NCI-H2196 (cell line): Measurements from ENCODE around the gene ZNF532.

Source experiments
- DNase-seq: peaks from one replicate; lab custom pipeline; 2025; ENCODE audit not compliant: unreplicated experiment; lab: John Stamatoyannopoulos, UW

The ZNF532 gene

DNA sequence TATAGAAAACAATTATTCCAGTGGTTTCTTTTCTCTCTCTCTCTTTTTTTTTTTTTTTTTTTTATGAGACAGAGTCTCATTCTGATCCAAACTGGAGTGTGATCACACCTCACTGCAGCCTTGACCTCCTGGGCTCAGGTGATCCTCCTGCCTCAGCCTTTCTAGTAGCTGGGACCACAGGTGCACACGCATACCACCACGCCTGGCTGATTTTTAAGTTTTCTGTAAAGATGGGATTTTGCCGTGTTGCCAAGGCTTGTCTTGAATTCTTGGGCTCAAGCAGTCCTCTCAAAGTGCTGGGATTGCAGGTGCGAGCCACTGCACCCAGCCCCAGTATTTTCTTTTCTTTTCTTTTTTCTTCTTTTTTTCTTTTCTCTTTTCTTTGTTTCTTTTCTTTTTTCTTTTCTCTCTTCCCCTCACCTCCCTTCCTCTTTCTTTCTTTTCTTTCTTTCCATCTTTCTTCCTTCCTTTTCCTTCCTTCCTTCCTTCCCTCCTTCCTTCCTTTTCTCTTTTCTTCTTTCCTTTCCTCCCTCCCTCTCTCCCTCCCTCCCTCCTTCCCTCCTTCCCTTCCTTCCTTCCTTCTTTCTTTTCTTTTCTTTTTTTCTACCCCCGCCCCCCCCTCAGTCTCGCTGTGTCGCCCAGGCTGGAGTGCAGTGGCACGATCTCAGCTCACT is 76.9 kb downstream of the ZNF532 start:
- DNase-seq, result no peak

DNA sequence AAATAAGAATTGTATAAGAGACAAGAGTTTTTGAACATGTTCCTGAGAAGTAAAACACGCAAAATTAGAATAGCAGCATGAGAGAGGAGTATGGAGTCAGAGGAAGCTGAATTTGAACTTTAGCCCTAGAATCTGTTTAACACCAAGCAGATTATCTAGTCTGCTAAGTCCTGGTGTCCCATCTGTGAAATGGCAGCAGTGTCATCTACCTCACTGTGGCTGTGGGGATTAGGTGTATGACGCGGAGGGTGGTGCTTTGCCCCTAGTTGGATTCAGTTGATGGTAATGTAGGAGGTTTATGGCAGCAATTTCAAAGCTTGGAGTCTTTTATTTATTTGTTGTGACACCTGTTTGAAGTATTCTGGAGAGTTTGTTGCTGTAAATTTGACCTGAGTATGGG is 79.2 kb downstream of the ZNF532 start:
- DNase-seq, result no peak

- DNase-seq, result no peak
Observed at GRCh38 chr18:58947136-58947732, 82.6 kb downstream of the ZNF532 start.

- no peak for DNase-seq
Observed at GRCh38 chr18:58949031-58949430, 84.4 kb downstream of the ZNF532 start.

GRCh38 chr18:58951986-58952702 is 87.5 kb downstream of the ZNF532 start:
- DNase-seq, result no peak

DNA sequence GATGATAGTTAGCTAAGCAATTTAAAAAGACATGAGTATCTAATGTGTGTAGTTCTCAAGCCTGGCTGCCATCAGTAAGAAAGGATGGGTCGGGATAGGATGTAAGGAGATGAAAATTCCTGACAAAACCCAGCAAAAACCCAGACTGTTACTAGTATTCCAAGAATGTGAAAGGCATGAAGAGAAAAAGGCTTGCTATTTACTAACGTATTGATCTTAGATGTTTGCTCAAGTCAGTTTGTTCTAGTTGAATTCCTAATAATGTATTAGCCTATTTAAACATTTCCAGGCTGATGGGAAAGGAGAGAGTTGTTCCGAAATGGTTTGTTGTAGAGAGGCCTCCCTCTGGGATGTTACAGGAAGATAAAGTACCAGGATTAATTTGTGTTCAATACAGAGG is 88.2 kb downstream of the ZNF532 start:
- no peak for DNase-seq

- DNase-seq, result peak; percentile 64
Observed at GRCh38 chr18:58953627-58954026, 89.0 kb downstream of the ZNF532 start.

DNA sequence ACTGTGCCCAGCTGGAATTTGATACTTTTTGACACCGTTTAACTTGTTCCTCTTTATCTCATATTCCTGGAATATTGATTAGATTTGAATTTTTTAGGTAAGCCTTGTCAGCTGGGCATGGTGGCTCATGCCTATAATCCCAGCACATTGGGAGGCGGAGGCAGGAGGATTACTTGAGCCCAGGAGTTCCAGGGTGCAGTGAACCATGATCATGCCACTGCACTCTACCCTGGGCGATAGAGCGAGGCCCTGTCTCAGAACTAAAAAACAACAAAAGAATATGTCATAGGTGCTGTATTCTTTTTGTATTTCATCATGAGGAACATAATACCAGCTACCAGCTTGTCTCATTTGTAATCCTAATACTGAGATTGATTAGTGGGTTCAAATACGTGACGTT is 90.3 kb downstream of the ZNF532 start:
- no peak for DNase-seq

DNA sequence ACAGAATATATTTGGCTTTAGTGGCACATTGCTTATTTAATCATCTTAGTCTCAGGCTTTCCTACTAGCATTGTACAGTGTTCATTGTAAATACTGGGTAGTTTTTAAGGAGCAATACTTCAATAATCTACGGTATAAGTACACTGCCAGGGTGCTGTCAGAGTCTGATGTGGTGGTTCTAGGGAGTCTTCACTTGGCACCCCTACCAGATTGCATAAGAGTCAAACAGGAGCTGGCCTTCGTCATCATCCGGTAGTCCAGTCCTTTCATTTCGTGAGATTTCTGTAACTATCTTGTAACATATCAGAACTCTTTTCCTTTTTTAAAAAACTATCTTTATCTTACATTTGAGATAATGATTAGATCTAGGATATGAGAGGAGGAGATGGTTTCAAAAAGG is 91.1 kb downstream of the ZNF532 start:
- no peak for DNase-seq

- no peak for DNase-seq
Observed at GRCh38 chr18:58958628-58959027, 94.0 kb downstream of the ZNF532 start.

- DNase-seq, result no peak
Observed at GRCh38 chr18:58960508-58960907, 95.8 kb downstream of the ZNF532 start.

- DNase-seq, result no peak
Observed at GRCh38 chr18:58960946-58961722, 96.5 kb downstream of the ZNF532 start.

DNA sequence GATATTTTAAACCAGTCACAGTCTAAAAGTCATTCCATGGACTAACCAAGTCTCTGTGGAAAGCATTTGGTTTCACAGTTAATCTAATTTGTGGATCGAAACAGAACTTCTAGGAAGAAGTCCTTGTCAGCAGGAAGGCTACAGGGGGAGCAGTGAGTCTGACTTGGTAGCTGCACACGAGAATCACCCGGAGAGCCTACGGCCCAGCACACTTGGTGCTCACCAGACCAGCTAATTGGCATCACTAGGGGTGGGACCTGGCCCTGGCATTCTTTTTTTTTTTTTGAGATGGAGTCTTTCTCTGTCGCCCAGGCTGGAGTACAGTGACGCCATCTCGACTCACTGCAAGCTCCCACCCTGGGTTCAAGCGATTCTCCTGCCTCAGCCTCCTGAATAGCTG is 97.7 kb downstream of the ZNF532 start:
- no peak for DNase-seq

GRCh38 chr18:58965291-58966004 is 100.8 kb downstream of the ZNF532 start:
- DNase-seq, result no peak

- no peak for DNase-seq
Observed at GRCh38 chr18:58966005-58966677, 101.5 kb downstream of the ZNF532 start.

GRCh38 chr18:58966704-58967103 is 102.0 kb downstream of the ZNF532 start:
- no peak for DNase-seq

GRCh38 chr18:58967751-58968254 is 103.1 kb downstream of the ZNF532 start:
- no peak for DNase-seq

DNA sequence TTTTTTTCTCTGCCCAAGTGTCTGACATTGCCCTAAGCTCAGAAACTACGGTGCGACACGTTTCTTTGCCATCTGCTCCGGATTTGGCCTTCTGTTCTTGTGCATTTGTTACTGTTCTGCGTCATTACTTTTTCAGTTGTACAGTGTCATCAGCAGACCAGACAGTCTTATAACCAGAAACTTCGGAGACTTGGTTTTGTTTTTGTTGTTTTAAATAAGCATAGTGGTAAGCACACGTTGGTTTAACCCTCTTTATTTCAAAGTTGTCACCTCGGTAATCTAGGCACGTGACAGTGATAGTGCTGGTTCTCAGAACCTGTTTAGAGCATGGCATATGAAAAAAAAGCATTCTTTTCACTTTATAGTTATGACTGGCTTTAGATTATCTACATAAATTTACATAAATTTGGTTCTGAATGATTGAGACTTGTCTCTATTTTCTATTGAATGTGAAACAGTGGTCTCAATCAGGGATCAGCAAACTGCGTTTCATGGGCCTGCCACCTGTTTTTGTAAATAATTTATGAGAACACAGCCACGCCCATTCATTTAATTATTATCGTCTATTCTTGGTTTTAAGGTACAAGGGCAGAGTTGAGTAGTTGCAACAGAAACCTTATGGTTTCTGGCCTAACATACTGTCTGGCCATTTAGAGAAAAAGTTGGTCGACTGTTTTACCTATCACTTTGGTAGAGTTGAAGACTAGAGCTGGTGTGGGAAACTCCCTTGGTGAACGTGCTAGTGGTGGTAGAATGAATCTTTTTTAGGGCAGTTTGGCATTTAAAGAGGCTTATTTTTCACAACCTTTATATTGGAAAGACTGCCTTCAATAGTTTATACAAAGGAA is 106.5 kb downstream of the ZNF532 start:
- no peak for DNase-seq

DNA sequence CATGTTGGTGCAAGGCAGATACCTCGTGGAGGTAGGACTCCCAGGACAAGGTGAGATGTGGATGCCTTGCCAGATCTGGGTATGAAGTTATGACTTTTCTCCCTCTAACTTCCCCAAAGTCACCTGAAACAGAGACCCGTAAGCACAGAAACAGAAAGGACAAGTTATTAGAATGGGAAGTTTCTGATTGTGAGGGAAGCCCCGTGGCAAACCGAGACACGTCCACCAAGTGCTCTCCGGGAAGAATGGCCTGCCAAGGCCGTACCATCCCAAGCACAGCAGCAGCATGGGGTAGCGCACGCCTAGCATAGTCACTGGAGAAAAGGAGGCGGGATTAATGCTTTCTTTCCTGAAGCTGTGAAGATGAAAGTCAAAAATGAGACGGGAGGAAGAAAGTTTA is 110.6 kb downstream of the ZNF532 start:
- no peak for DNase-seq
